ENCODE measurements around the gene CTAG1A.

- no peak for TF ChIP-seq CTCF (IDR thresholded peaks at IDR 0.05)
- no peak for TF ChIP-seq EP300 (IDR thresholded peaks at IDR 0.05)
- TF ChIP-seq POLR2A (IDR thresholded peaks at IDR 0.05), result no peak
These were observed 17.3 kb downstream of the CTAG1A start for GRCh38 chrX:154602226-154602625.

All from tibial nerve (tissue), 4 donors.